Large intestine (tissue), 3 donors: ENCODE data around the gene SLC25A39. TPM values are rescaled to one million over a fixed set of nuclear protein-coding genes. Genes with fewer than 3 reads are reported as not detected.

ENCODE experiments used
- DNase-seq, 2 donors: peaks; one replicate each; pipeline versions ENCODE4 v3.0.0 to v3.0.0-alpha.2; 2013
- H3K27ac ChIP-seq: one replicate; pipeline ENCODE4 v1.5.1; 2013; ENCODE audit warnings: low read length
- H3K27me3 ChIP-seq: 2 replicates; pipeline ENCODE4 v1.6.1; 2013; ENCODE audit warnings: low read length; ENCODE audit not compliant: control insufficient read depth, insufficient read depth
- H3K36me3 ChIP-seq: 2 replicates; pipeline ENCODE4 v1.6.1; 2013; ENCODE audit warnings: low read length; ENCODE audit not compliant: control insufficient read depth, insufficient read depth
- H3K4me1 ChIP-seq: one replicate; pipeline ENCODE4 v1.6.1; 2013; ENCODE audit warnings: low read length; ENCODE audit not compliant: control insufficient read depth, insufficient read depth
- H3K4me3 ChIP-seq: one replicate; pipeline ENCODE4 v1.5.1; 2013; ENCODE audit warnings: low read length
- H3K9me3 ChIP-seq: one replicate; pipeline ENCODE4 v1.6.1; 2013; ENCODE audit warnings: mild to moderate bottlenecking, low read depth, low read length, moderate library complexity; ENCODE audit not compliant: control insufficient read depth
- WGBS: methylation state at CpG from one replicate; pipeline ENCODE4 v1.1.5; 2013; ENCODE audit warnings: low lambda C conversion rate; ENCODE audit not compliant: insufficient coverage; 5-methylcytosine and 5-hydroxymethylcytosine counted together
- polyA plus RNA-seq: library from polyadenylated mRNA; unstranded; fragments of 120-200 nt; gene quantifications from one replicate; pipeline ENCODE4 v1.2.1, GENCODE V29; 2013

Gene SLC25A39
- polyA plus RNA-seq, 1 donor: 111 TPM

DNA sequence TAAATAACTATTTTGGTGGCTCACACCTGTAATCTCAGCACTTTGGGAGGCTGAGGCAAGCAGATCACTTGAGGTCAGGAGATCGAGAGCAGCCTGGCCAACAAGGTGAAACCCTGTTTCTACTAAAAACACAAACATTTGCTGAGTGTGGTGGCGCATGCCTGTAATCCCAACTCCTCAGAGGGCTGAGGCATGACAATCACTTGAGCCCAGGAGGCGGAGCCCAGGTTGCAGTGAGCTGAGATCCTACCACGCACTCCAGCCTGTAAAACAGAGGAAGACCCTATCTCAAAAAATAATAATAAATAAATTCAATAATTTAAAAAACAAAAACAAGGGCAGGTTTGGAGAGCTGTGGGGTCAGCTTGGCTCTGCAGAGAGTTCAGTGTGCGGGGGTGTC lies 51.0 kb downstream of the SLC25A39 start:
- Histone ChIP-seq H3K9me3 (no peaks in the 10 kb centered on the region), H3K4me3 (no peak overlapping the region), H3K36me3 (no peaks in the 10 kb centered on the region), H3K27me3 (peaks cover 29% of the 10 kb centered on the region), H3K27ac (no peak overlapping the region), H3K4me1 (no peaks in the 10 kb centered on the region)
- 100% methylated on average over 1 of the region's 5 CpGs for WGBS
- no peak for DNase-seq

DNA sequence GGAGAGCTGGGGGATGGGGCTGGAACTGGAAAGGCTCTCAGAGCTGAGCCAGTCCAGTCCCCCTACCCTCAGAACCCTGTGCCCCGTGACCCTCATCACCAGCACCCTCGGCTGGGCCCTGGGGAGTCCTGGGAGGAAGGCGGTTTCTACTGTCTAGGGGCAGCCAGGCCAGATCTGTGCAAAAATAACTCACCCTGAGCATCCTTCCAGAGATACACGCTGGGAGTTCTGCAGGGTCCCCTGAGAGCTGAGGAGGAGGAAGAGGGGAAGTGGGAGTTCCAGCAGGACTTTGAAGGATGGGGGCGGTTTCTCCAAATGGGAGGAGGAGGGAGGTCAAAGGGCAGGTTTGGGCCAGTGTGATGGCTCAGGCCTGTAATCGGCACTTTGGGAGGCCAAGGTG lies 51.7 kb downstream of the SLC25A39 start:
- Histone ChIP-seq H3K4me3 (no peak overlapping the region), H3K27me3 (peaks cover 29% of the 10 kb centered on the region), H3K27ac (no peak overlapping the region), H3K36me3 (no peaks in the 10 kb centered on the region), H3K4me1 (no peaks in the 10 kb centered on the region), H3K9me3 (no peaks in the 10 kb centered on the region)
- DNase-seq: no peak
- WGBS: no CpG with 5 or more reads among the region's 6 CpGs

DNA sequence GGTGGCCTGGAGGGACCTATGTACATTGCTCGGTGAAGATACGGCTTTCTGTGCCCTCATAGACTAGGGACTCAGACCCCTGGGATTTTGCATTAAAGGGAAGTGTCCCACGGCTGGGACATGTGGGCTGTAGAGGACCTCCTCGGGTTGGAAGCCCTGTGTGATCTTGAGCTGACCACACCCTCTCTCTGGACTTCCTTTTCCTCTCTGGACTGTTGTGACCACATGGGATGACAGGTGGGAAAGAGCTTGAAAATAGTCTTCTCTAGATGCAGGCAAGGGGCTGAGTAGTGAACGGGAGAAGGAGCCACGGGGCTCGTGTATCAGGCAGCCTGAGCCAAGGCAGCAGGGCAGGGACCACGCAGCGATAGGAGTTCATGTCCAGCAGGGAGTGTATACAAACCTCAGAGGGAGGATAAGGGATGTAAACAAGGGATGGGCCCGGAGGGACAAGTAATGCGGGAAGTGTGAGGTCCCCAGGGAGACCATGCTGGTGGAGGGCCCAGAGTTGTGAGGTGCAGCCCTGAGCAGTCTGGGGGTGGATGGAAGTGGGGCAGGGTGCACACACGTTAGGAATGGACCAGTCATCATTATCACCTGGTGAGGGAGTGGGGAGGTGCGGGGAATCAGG lies 52.2 kb downstream of the SLC25A39 start:
- no peak for DNase-seq
- no peaks in the 10 kb centered on the region for H3K36me3 ChIP-seq
- no peaks in the 10 kb centered on the region for H3K4me1 ChIP-seq
- H3K9me3 ChIP-seq: no peaks in the 10 kb centered on the region
- H3K27ac ChIP-seq: no peak overlapping the region
- peaks cover 25% of the 10 kb centered on the region for H3K27me3 ChIP-seq
- no CpG with 5 or more reads among the region's 13 CpGs for WGBS
- no peak overlapping the region for H3K4me3 ChIP-seq

Other genes with a start within 250 kb of the SLC25A39 start
- gene HDAC5, start 201.2 kb downstream of the SLC25A39 start, polyA plus RNA-seq: 35.9 TPM
- 3.1 TPM for gene HROB, start 182.9 kb downstream of the SLC25A39 start, polyA plus RNA-seq
- 2.5 TPM for gene ASB16, start 154.1 kb downstream of the SLC25A39 start, polyA plus RNA-seq
- 41.5 TPM for gene TMUB2, start 137.9 kb downstream of the SLC25A39 start, polyA plus RNA-seq
- 47.8 TPM for gene ATXN7L3, start 124.9 kb downstream of the SLC25A39 start, polyA plus RNA-seq
- gene UBTF, start 105.1 kb downstream of the SLC25A39 start, polyA plus RNA-seq: 67.4 TPM
- gene SLC4A1, start 56.7 kb downstream of the SLC25A39 start, polyA plus RNA-seq: 8.7 TPM
- 17.2 TPM for gene RUNDC3A, start 16.2 kb downstream of the SLC25A39 start, polyA plus RNA-seq
- 469 TPM for gene GRN, start 20.5 kb upstream of the SLC25A39 start, polyA plus RNA-seq
- gene FAM171A2, start 39.0 kb upstream of the SLC25A39 start, polyA plus RNA-seq: 6.5 TPM
- 1.1 TPM for gene ITGA2B, start 64.8 kb upstream of the SLC25A39 start, polyA plus RNA-seq
- gene GPATCH8, start 178.6 kb upstream of the SLC25A39 start, polyA plus RNA-seq: 35.9 TPM
- 4.4 TPM for gene FZD2, start 232.7 kb upstream of the SLC25A39 start, polyA plus RNA-seq